A549 (cell line): ENCODE measurements around the gene MYBPHL. TPM values are rescaled to one million over a fixed set of nuclear protein-coding genes. Genes with fewer than 3 reads are reported as not detected.
A peak's percentile ranks its signal among the peaks of the same experiment; 100 is the strongest.

Experiments
- ATAC-seq, 2 experiments: fragments of 200-7000 bp in 1 of 2; fragments of >200 bp in 1 of 2; cut with Nextera tagmentation in 1 of 2; cut with Tn5 transposase in 1 of 2; 3 replicates each; pipeline versions ENCODE4 v1.8.0 to v1.9.1; 2018 to 2020; ENCODE audit warnings: mild to moderate bottlenecking in 1 of 2, moderate library complexity in 1 of 2
- CTCF ChIA-PET: fragments of 300-600 bp; sonication (Branson Sonifier 250); formaldehyde crosslinking; extraction: SDS; loops from one replicate; lab custom pipeline; 2021; ENCODE audit warnings: antibody characterized with exemption, inconsistent platforms; lab: Yijun Ruan, JAX
- POLR2A ChIA-PET: fragments of 350-600 bp; formaldehyde crosslinking; extraction: SDS; loops from one replicate; lab custom pipeline; 2021; ENCODE audit warnings: antibody characterized with exemption, inconsistent platforms; lab: Yijun Ruan, JAX
- DNase-seq, 2 experiments: peaks; one replicate each; pipeline versions ENCODE4 v3.0.0 to v3.0.0-alpha.2; 2011 to 2016; ENCODE audit warnings: low read depth in 1 of 2, low spot score in 1 of 2
- FAIRE-seq: peaks from 2 replicates; lab custom pipeline; 2011; peaks lifted over from hg19 to GRCh38; lab: Jason Lieb, UNC
- H3K27ac ChIP-seq, 2 experiments: fragments of >200 bp; sonication (Bioruptor Twin); formaldehyde crosslinking; 3 replicates each; pipeline ENCODE4 v1.5.1; 2016 to 2017
- H3K4me1 ChIP-seq: fragments of >200 bp; sonication (Bioruptor Twin); formaldehyde crosslinking; 3 replicates; pipeline ENCODE4 v1.6.1; 2016
- H3K4me2 ChIP-seq: fragments of >200 bp; sonication (Bioruptor Twin); formaldehyde crosslinking; 3 replicates; pipeline ENCODE4 v1.6.1; 2016
- H3K4me3 ChIP-seq: fragments of >200 bp; sonication (Bioruptor Twin); formaldehyde crosslinking; 3 replicates; pipeline ENCODE4 v1.5.1; 2016
- H3K9me3 ChIP-seq: fragments of >200 bp; sonication (Bioruptor Twin); formaldehyde crosslinking; 3 replicates; pipeline ENCODE4 v1.6.1; 2016
- CEBPB ChIP-seq, 2 experiments: fragments of >200 bp in 1 of 2; sonication (Bioruptor Twin) in 1 of 2; formaldehyde crosslinking in 1 of 2; IDR thresholded peaks; 2 replicates each; pipeline ENCODE4 v1.6.1; 2012 to 2016
- CHD4 ChIP-seq: fragments of 200-600 bp; sonication (generic); IDR thresholded peaks from 2 replicates; pipeline ENCODE4 v1.6.1; 2016; ENCODE audit warnings: antibody characterized with exemption, mild to moderate bottlenecking, borderline replicate concordance
- EHF ChIP-seq: fragments of 250-450 bp; sonication (Bioruptor Pico); IDR thresholded peaks from 2 replicates; pipeline ENCODE4 v1.5.0; 2020; ENCODE audit warnings: mild to moderate bottlenecking
- FOSL2 ChIP-seq, 2 experiments: fragments of 450-650 bp in 1 of 2; fragments of >200 bp in 1 of 2; sonication (Bioruptor Twin) in 1 of 2; formaldehyde crosslinking; IDR thresholded peaks; 2 replicates each; pipeline versions ENCODE4 v1.5.0 to v1.6.1; 2016 to 2020; ENCODE audit warnings: mild to moderate bottlenecking in 1 of 2, moderate library complexity in 1 of 2
- GATA3 ChIP-seq: IDR thresholded peaks from 2 replicates; pipeline ENCODE4 v1.6.1; 2012; ENCODE audit warnings: borderline replicate concordance
- HEYL ChIP-seq: fragments of 250-450 bp; sonication (Bioruptor Pico); IDR thresholded peaks from 2 replicates; pipeline ENCODE4 v1.8.0; 2021; ENCODE audit warnings: mild to moderate bottlenecking, moderate library complexity
- HOXB13 ChIP-seq: fragments of 250-450 bp; sonication (Bioruptor Pico); IDR thresholded peaks from 2 replicates; pipeline ENCODE4 v1.5.0; 2020; ENCODE audit warnings: low read depth, mild to moderate bottlenecking, moderate library complexity
- JUNB ChIP-seq: fragments of >200 bp; sonication (Bioruptor Twin); formaldehyde crosslinking; IDR thresholded peaks from 2 replicates; pipeline ENCODE4 v1.6.1; 2016
- KDM1A ChIP-seq: fragments of 200-600 bp; sonication (generic); IDR thresholded peaks from 2 replicates; pipeline ENCODE4 v1.6.1; 2016; ENCODE audit warnings: low read depth, mild to moderate bottlenecking
- NFE2L2 ChIP-seq: fragments of 150-350 bp; conservative IDR thresholded peaks from 2 replicates; pipeline ENCODE4 v1.6.1; 2014; ENCODE audit warnings: low read length
- NPAS2 ChIP-seq: fragments of 250-450 bp; sonication (Bioruptor Pico); IDR thresholded peaks from 2 replicates; pipeline ENCODE4 v1.8.0; 2022; ENCODE audit warnings: mild to moderate bottlenecking, moderate library complexity, borderline replicate concordance
- PHF8 ChIP-seq: fragments of 200-600 bp; sonication (generic); IDR thresholded peaks from 2 replicates; pipeline ENCODE4 v1.6.1; 2016; ENCODE audit warnings: low read depth, mild to moderate bottlenecking, antibody characterized with exemption, moderate library complexity, borderline replicate concordance
- POLR2AphosphoS2 ChIP-seq: conservative IDR thresholded peaks from 2 replicates; pipeline ENCODE4 v1.6.1; 2012; ENCODE audit warnings: low read length, improper control_type of control experiment, inconsistent platforms
- TP53 ChIP-seq: fragments of 250-450 bp; sonication (Bioruptor Pico); IDR thresholded peaks from 2 replicates; pipeline ENCODE4 v1.5.0; 2021; ENCODE audit warnings: mild to moderate bottlenecking, moderate library complexity
- WGBS: methylation state at CpG from one replicate; pipeline ENCODE4 v1.1.6; 2017; ENCODE audit errors: missing lambda C conversion rate; 5-methylcytosine and 5-hydroxymethylcytosine counted together
- polyA plus RNA-seq, 4 experiments: library from polyadenylated mRNA; depleted of rRNA in 3 of 4; stranded (reverse); fragments of >200 nt; fragmentation: RNase III in 1 of 4; extraction: RNeasy Plus Mini Kit Qiagen cat#74134 plus additional on column Dnase treatment in 1 of 4; gene quantifications; 2 replicates in 3 of 4; 3 replicates in 1 of 4; pipeline ENCODE4 v1.2.3, GENCODE V29; 2011 to 2017
- TF ChIP-seq, protein P1 (sequence below): fragments of 450-650 bp; IDR thresholded peaks from 2 replicates; pipeline ENCODE4 v1.6.1; 2014; ENCODE audit warnings: antibody characterized with exemption
- TF ChIP-seq, protein P2 (sequence below): fragments of 250-450 bp; sonication (Bioruptor Pico); IDR thresholded peaks from 2 replicates; pipeline ENCODE4 v1.5.0; 2020; ENCODE audit warnings: low read depth, mild to moderate bottlenecking, moderate library complexity

Gene MYBPHL
- polyA plus RNA-seq, 2 of the 4 experiments (the other 2 are of a cell fraction), result not detected

DNA sequence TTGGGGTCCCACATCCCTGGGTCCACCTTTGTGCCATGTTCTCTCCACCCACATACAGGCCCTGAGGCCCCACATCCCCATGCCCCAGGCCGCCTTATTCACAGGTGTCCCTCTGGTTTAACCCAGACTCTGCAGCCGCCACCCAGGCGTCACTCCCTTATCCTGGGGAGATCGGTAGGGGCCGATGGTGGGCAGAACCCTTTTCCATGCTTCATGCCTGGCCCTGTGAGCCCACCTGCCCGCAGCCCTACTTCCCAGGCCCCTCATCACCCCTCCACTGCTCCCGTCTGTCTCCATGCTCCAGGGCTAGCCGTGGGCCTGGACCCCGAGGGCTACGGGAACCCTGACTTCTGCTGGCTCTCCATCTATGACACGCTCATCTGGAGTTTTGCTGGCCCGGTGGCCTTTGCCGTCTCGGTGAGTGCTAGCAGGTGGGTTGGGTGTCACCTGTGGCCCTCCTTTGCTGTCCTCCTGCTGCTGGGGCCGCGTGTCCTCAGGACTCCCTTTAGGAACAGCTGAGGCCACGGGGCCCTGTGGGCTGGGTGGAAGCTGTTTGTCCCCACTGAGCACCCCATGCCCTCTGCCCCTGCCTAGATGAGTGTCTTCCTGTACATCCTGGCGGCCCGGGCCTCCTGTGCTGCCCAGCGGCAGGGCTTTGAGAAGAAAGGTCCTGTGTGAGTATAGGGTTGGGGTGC lies 36.0 kb downstream of the MYBPHL start:
- Histone ChIP-seq H3K9me3 (no peaks in the 10 kb centered on the region), H3K4me3 (no peak overlapping the region)
- CTCF ChIA-PET, result no interaction called here
- WGBS, result 95% methylated on average over 9 of the region's 20 CpGs
- POLR2A ChIA-PET, result no interaction called here
- TF ChIP-seq HOXB13 (CRISPR knock-in tag), result no peak
- no peak for TF ChIP-seq JUNB
- TF ChIP-seq, all 56 proteins: peak for 0
- Histone ChIP-seq H3K4me2 (no peak overlapping the region), H3K27ac (peak overlapping the region in 1 of 2 experiments; percentile 99; a peak in 1 of 6 replicates), H3K4me1 (peaks cover 30% of the 10 kb centered on the region)
- no peak for FAIRE-seq
- ATAC-seq, result no peak
- DNase-seq, result no peak

DNA sequence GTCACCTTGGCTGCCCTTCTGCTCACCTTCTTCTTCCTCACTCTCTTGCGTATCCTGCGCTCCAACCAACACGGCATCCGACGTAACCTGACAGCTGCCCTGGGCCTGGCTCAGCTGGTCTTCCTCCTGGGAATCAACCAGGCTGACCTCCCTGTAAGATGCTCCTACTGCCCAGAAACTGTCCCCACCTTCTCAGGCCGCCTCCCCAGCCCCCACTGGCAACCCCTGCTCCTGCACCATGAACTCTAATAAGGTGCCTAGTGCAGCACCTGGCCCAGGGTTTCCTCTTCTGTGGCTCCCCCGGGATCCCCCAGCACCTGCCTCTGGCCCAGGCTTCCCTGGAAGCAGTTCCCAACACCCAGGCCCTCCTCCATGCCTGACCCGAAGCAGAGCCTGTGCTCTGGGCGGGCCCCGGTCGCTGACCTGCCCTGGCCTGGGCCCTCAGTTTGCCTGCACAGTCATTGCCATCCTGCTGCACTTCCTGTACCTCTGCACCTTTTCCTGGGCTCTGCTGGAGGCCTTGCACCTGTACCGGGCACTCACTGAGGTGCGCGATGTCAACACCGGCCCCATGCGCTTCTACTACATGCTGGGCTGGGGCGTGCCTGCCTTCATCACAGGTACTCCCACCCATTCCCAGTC lies 36.7 kb downstream of the MYBPHL start:
- H3K27ac ChIP-seq, result no peak overlapping the region
- TF ChIP-seq, protein P1, sequence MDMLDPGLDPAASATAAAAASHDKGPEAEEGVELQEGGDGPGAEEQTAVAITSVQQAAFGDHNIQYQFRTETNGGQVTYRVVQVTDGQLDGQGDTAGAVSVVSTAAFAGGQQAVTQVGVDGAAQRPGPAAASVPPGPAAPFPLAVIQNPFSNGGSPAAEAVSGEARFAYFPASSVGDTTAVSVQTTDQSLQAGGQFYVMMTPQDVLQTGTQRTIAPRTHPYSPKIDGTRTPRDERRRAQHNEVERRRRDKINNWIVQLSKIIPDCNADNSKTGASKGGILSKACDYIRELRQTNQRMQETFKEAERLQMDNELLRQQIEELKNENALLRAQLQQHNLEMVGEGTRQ, result no peak
- TF ChIP-seq TP53 (CRISPR knock-in tag), result no peak
- TF ChIP-seq HEYL (CRISPR knock-in tag), result no peak
- no peak for TF ChIP-seq FOSL2 (IDR thresholded peaks at IDR 0.05)
- no peak for TF ChIP-seq FOSL2 (CRISPR knock-in tag; IDR thresholded peaks at IDR 0.05)
- no peak for TF ChIP-seq GATA3
- no peak for TF ChIP-seq JUNB
- TF ChIP-seq CEBPB (IDR thresholded peaks at IDR 0.05), result no peak
- TF ChIP-seq KDM1A, result no peak
- H3K9me3 ChIP-seq, result no peaks in the 10 kb centered on the region
- no peak for FAIRE-seq
- CTCF ChIA-PET, result interaction anchor here (1.2 kb wide), 1 partner anchor 130 kb away, joined by 7 read pairs; no protein-coding TSS in a partner anchor
- ATAC-seq, result no peak
- peaks cover 24% of the 10 kb centered on the region for H3K4me1 ChIP-seq
- no peak overlapping the region for H3K4me2 ChIP-seq
- no peak for DNase-seq
- WGBS, result 87% methylated on average over 17 of the region's 17 CpGs
- H3K4me3 ChIP-seq, result no peak overlapping the region
- POLR2A ChIA-PET, result no interaction called here

DNA sequence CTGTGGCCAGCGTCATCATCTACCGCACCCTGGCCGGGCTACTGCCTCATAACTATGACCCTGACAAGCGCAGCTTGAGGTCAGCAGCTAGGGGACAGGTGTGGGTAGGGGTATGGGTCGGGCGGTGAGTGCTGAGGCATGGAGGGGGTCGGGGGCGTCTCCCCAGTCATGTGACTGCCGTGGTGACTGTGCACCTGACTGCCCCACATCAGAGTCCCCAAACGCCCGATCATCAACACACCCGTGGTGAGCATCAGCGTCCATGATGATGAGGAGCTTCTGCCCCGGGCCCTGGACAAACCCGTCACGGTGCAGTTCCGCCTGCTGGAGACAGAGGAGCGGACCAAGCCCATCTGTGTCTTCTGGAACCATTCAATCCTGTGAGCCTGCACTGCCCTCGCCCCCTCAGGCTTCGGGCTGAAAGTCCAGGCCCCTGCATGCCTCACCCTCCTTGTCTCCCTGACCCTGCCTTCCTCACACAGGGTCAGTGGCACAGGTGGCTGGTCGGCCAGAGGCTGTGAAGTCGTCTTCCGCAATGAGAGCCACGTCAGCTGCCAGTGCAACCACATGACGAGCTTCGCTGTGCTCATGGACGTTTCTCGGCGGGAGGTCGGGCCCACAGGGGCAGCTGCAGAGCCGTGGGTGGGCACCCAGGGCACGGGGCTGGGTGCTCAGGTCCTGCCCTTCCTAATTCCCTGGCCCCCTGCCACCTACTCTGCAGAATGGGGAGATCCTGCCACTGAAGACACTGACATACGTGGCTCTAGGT lies 37.4 kb downstream of the MYBPHL start:
- no peak for DNase-seq
- FAIRE-seq, result no peak
- CTCF ChIA-PET, result interaction anchor here (1.1 to 1.3 kb wide), 4 partner anchors 9 to 131 kb away, joined by 3 to 7 read pairs (median 6); partner anchors contain the start of gene SORT1
- POLR2A ChIA-PET, result no interaction called here
- H3K27ac ChIP-seq, result no peak overlapping the region
- WGBS, result 90% methylated on average over 26 of the region's 33 CpGs
- TF ChIP-seq NPAS2 (CRISPR knock-in tag) (no peak), KDM1A (no peak), EHF (CRISPR knock-in tag) (no peak), CHD4 (no peak), PHF8 (no peak), NFE2L2 (no peak), POLR2AphosphoS2 (no peak)
- TF ChIP-seq, protein P2, sequence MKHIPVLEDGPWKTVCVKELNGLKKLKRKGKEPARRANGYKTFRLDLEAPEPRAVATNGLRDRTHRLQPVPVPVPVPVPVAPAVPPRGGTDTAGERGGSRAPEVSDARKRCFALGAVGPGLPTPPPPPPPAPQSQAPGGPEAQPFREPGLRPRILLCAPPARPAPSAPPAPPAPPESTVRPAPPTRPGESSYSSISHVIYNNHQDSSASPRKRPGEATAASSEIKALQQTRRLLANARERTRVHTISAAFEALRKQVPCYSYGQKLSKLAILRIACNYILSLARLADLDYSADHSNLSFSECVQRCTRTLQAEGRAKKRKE (CRISPR knock-in tag), result no peak
- no peak for ATAC-seq
- H3K4me1 ChIP-seq, result peaks cover 21% of the 10 kb centered on the region
- H3K9me3 ChIP-seq, result no peaks in the 10 kb centered on the region
- no peak overlapping the region for H3K4me2 ChIP-seq
- H3K4me3 ChIP-seq, result no peak overlapping the region
